Left renal pelvis (tissue), 4 donors: ENCODE results near the gene HDAC11. TPM values are rescaled to one million over a fixed set of nuclear protein-coding genes. Genes with fewer than 3 reads are reported as not detected.

ENCODE experiments used
- DNase-seq, 4 donors: peaks; one replicate each; pipeline ENCODE4 v3.0.0-alpha.2; 2013; ENCODE audit warnings: low read depth in 4 of 4, low spot score in 3 of 4
- polyA plus RNA-seq, 4 donors: library from polyadenylated mRNA; unstranded; fragments of 120-200 nt; gene quantifications; one replicate each; pipeline ENCODE4 v1.2.1, GENCODE V29; 2013; ENCODE audit not compliant: insufficient read length in 4 of 4

HDAC11 gene
- polyA plus RNA-seq, 4 donors, result 5.2 to 24.5 (median 18.3) TPM

DNA sequence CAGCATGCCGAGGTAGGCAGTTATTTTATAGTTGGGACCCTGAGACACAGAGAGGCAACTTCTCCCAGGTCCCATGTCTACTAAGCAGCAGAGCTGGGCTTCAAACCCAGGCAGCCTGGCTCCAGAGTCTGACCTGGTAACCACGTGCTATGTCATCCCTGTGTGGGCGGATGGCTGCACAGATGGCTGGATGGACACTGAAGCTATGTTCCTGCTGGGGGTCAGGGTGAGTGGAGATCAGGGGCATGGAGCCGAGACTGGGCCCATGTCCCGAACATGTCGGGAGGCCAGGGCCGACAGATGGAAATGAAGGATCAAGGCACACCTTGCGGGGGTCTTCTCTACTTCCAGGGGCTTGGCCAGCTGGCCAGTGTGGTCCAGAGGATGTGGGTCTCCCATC, 59.6 kb downstream of the HDAC11 start:
- DNase-seq, result no peak

DNA sequence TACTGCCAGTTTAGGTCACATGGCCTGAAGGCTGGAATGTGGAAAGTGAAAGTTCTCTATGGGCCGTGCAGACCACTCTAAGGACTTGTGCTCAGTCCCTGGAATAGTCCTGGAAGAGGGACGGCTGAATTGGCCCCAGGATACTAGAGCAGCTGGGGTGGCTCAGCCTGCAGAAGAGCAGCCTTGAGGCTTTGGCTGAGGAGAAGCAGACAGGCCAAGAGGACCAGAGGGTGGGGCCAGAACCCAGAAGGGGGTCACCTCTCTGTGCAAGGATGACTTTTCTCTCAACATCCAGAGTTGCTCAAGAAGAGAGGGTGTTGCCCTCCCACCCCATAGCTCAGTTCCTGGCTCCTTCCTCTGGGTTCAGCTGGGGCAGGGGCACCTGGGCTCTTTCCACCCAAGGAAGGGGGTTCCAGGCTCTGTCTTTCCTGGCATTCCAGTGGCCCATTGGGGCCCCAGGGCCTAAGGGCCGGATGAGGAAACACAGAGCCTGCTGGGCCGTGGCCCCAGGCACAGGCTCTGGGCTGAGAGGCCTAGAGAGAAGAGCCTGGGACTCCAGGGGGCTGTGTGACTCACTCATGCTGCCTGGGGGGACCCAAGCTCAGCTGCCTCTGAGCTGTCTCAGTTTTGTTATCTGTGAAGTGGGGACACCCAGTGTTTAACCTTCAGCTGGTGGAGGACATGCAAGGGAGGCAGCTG, 60.3 kb downstream of the HDAC11 start:
- no peak for DNase-seq

DNA sequence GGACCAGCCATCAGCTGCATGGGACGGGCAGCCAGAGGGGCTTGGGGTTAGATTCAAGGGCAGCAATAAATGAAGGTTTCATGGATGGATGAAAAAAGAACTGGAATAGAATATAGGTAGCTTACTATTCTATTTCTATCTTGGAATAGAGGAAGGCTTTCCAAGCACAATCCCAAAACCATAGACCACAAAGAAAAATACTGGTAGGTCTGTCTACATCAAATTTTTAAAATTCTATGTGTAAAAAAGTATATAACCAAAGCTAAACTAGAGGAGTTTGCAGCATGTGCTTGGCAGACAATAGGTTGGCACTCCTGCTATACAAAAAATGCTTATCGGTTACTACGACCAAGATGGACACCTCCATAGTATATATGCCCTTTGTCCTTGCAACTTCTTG, 61.6 kb downstream of the HDAC11 start:
- DNase-seq, result no peak

DNA sequence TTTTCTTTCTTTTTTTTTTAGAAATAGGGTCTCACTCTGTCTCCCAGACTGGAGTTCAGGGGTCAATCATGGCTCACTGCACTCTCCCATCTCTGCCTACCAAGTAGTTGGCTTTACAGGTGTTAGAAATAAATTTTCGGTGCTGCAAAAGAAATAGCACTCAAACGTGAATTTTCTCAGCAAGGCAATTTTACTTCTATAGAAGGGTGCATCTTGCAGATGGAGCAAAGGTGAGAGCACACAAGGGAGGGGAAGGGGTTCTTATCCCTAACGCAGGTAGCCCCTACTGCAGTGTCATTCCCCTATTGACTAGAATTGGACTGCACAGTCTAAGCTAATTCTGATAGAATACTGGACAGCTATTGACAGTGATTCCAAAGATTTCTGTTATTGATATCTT, 62.0 kb downstream of the HDAC11 start:
- no peak for DNase-seq

DNA sequence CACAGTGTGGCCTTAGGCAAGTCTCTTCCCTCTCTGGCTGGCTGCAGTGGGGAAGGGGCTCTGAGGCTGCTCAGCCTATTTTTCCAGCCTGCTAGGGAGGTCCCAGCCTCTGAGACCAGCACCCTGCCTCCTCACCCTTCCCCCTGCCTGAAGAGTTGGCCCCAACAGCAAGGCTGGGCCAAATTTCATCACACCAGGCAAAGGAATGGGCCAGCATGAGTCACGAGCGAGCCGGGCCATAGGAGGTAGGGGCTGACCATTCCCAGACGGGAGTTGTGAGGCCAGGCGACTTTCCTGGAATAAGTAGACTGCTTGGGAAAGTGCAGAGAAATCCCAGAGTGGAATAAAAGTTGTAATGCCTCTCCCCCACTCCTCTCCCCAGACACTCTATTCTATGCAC, 63.1 kb downstream of the HDAC11 start:
- no peak for DNase-seq

DNA sequence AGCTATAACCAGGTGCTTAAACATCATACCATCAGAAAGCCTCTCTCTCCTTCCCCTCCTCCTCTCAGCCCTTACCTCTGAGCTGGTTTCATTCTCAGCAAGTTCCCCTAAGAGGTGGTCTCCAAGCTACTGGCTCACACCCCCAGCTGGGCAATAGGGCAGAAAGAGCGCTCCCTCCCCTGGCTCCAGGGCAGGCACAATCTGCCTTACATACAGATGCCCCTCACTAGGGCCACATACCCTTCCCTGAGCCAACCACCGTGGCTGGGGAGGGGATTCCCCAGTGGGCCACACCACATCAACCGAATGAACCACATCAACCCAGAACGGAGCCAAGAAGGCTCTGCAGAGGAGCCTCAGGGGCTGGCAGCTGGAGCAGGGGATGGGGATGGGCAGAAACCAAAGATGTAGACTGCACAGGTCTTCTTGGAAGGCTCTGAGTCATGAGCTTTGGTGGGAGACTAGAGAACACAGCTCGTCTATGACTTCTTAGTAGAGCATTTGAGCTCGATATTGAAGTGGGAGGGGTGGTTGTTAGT, 64.3 kb downstream of the HDAC11 start:
- DNase-seq, result no peak

DNA sequence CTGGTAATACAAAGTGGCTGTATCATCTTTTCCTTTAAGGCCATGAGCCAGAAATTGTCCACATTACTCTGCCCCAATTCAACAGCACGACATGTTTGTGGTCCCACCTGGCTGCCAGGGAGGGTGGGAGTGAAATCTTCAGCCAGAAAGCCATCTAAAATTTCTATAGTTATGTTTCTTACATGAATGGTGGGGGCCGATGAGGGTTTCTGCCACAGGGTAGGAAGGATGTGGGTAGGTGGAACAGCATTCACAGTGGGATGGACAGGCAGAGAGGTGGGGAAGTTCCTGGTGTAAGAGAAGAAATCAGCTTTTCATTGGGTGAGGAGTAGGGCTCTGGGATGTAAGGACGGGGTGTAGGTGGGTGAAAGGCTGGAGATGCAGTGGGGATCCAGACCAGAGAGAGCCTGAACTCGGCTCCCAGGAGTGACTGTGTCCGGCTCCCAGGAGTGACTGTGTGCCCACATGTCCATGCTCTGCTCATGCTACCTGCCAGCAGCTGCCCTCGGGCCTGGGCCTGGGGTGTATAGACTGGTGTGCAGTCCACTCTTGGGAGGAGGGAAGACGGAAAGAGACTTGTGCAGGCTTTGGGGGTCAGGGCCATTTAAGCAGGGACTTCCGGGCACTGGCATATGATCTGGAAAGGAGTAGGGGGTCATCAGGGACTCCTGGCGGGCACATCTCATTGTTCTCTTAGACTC, 65.0 kb downstream of the HDAC11 start:
- DNase-seq, result no peak

DNA sequence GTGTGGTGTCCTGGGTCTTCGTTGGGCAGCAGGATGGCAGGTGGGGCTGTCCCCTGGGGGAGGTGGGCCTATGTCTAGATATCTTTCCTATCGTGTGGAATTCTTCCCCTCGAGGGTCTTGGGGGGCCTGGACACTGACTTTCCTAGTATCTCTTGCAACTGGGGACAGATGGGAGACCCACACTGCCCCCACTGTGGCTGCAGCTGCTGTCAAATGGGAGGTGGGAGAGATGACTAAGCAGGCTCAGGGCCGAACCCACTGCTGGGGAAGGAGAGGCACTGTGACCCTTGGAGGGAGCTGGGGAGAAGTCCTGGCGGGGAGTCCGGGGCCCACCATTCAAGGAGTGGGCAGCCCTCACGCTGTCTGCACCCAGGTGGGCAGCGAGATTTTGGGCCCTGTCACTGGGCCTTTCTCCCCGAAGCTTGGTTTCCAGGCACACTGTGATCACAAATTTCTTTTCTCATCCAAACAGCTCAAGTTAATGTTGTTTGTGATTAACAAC, 65.9 kb downstream of the HDAC11 start:
- no peak for DNase-seq

DNA sequence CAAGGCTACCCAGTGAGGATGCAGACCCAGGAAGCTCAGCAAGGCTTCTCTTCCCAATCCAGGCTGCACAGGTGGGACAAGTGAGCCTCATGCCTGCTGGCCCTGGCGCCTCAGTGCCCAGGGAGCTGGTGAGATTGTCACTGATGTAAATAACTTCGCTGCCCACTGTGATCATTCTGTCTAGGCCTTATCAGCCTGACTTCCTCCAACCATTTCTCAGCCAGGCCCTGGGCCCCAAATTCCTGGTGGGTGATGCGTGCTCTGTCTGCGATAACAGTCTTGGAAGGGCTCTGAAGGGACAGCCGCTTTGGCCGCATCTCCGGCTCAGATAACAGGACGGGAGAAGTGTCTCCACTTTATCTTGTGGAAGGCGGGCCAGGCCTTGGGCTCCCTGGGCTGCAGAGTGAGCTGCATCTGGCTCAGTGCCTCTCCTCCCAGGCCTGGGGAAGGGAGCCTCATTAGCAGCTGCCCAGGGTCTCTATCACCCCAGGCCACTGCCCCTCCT, 66.6 kb downstream of the HDAC11 start:
- DNase-seq, result no peak

DNA sequence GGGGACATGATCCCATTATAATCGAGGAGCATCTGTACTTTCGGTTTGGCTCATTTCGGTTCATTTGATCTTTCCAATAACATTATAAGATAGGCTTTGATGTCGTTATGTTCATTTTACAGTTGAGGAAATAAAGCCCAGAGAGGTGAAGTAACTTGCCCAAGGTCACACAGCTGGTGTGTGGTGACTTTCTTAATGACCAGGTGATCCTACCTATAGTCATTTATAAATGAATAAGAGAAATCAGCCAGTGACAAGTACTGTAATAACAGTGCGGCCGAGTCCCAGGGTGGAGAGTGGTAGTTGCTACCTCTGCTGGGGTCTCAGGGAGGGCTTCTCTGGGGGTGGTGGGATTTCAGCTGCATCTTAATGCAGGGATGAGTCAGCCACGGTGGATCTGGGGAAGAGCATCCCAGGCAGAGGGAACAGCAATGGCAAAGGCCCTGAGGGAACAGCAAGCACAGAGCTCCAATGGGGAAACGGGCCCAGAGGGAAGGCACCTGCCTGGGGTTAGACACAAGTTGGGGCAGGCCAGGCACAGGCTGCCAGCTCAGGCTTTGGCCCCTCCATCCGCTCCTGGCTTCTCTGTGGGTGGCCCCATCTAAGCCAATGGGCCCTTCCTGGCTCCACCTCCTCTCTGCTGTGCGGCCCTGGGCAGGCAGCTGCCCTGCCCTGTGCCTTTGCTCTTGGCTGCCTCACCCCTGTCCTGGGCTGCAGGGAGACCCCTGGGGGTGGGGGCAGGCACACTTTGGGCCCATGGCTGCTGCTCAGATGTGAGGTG, 67.7 kb downstream of the HDAC11 start:
- DNase-seq, result no peak

DNA sequence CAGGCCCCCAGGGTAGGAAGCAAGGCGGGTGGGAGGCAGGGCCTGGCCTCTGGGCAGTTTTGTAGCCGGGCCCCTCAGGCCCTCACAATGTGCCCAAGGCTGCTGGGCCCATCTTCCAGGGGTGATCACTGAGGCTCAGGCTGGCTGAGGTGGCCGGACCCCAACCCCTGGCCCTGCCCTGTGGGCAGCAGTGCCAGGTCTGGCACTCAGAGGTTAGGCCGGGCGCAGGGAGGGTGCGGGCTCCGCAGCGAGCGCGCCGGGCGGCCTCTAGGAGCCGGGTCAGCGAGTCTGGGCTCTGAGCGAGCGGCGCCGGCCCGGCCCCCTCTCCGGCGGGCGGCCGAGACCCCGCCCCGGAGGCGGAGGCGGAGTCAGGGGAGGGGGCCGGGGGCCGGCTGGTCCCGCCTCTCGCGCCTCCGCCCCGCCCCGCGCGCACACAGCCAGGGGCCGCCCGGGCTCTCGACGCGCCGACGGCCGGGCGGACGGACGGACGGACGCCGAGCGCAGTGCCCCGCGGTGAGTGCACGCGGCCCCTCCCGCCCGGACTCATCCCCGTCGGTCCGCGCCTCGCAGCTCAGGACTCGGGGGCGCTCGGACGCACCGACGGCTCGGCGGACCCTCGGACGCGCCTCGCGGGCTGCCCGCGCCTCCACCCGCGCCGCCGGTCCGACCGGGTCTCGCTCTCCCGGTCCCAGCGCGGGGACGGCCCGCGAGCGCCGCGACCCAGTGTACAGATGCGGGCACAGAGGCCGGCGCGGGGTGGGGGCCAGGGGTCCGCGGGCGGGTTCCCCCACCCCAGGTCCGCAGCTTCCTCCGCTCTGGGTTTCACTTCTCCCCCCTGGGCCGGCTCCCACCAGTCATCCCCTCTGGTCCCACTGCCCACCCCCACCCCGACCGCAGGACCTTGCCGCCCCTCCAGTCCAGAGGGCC, 68.9 kb downstream of the HDAC11 start, which contains the start of gene FBLN2:
Gene FBLN2, plus strand, starts transcription at position 430 of the 927 bp plus-strand sequence. CDS start 21,231 bp downstream, outside the sequence.
- DNase-seq, result peak in 2 of 4 donors; percentile 25 to 50

DNA sequence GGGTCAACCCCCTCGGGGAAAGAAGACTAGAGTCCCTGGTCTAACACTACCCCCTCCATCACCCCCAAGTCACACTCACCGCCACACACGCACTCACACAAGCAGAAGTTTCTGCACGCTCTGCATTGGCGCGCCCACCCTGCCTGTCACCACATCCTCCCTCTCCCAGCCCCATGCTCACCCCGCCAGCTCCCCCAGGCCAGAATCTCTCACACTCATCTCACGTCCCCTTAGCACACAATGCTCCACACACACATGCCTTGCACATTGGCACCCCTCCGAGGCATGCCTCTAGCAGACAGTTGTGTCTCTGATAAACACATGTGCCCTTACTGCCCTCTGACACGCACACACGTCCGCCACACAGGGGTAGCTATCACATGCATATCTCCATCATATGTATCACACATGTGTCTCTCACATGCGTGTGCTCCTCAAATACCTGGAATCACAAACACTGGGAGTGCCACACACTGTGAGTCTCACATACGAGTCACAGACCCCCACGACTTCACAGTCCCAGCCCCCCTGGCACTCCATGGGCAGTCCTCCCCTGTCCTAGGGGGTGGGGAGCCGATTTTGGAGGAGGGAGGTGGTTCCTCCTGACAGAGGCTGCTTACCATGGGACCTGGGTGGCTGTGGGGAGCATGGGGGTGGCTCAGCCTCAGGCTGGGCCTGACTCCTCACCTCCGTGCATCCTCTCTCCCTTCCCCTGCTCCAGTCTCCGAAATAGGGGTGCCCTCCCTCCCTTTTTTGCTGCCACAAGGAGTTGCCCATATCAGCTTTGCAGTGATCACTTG, 69.7 kb downstream of the HDAC11 start:
- no peak for DNase-seq

DNA sequence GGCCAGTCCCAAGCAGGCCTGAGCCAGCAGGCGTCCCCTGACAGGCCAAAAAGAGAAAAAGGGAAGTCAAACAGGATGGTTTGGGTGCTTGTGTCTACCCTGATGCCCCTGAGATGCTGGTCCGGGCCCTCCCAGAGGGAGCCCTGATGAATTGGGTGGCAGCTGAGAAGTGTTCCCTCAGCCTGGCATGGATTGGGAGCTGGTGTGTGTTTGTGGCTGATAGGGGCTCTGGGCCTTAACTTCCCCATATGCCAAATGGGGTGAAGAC, 70.3 kb downstream of the HDAC11 start:
- DNase-seq, result no peak

DNA sequence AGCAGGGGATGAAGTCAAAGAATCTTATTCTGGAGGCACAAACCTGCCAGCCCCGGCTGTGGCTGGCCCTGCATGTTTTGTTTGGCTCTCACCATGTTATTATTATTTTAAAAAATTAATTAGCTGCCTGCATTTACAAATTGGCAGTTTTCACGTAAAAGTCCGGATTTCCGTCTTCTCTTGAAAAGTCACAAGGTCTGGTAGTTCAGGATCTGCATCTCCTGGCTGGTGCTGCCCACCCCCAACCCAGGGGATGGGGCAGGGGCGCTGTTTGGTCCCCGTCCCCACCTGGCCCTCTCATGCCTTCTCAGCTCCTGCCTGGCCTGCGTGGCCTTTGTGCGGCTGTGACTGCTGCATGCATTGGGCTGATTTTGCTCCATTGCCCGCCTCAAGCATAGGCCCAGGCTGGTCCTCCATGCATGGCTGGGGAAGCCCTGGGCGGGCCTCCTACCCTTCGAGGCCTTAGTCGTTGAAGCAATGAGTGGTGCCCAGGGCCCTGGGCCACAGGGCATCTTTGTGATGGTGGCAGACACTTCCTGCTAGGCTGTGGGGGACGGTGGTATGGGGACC, 70.8 kb downstream of the HDAC11 start:
- no peak for DNase-seq

DNA sequence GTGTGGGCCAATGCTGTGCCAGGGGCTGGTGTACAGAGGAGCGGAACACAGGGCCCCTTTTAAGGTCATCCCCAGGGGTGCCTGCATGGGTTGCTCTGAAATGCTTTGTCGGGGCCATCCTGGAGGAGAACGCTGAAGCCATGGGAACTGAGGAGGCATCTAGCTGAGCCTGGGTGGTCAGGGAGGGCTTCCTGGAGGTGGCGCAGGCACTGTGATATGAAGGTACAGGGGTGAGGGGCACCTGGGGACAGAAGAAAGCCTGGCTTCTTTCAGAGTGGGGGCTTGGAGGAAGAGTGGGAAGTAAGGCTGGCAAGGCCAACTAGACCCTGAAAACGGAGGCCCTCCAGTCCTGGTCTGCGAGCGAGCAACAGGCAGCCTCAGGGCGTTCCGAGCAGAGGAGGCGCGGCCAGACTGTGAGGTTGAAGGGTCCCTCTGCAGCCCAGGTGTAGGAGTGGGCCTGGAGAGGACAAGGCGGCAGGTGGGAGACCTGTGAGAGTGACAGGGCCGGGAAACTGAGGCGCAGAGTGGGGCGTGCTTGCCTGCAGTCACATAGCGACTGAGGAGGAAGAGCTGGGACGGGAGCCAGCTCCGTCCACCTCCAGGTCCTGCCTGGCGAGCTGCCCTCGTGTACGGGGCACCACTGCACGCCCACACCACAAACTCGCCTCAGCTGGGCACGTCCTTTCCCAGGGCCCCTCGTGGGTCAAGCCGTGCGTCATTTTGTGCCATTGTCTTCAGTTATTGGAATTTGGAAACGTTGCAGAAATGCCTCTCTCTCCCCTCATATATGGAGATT, 72.9 kb downstream of the HDAC11 start:
- DNase-seq, result no peak

DNA sequence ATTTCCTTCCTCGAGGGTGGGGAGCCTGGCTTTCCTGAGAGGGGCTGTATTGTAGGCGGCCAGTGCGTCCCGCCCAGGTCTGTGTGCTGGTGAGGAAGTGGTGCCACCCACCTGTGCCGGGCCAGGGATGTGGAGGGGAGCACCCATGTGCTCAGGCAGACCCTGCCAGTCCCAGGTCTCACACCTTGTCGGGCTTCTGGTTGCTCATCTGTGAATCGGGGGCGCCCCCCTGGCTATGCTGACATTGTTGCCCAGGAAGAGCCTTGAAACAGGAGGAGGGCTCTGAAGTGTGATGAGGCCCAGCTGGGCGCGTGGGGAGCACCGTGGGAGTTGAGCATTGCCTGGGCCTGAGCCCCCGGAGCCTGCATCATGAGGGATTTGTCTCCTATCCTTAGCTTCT, 73.6 kb downstream of the HDAC11 start:
- no peak for DNase-seq

DNA sequence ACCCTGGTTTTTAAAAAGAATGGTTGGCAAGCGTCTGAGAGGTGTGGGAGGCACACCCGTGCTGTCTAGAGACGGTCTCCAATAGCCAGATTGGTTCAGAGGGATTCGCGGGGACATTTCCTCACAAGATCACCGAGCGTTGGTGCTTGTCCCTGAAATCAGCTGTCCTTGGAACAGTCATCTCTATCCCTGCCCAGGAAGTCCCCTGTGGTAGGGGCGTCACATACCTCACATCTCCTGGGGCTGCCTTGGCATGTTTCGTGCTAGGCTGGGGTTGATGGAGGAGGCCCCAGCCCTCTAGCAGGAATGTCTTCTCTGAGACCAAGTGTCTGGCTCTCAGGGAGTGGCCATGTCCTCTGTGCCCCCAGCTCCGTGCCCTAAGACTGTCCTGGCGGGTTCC, 75.6 kb downstream of the HDAC11 start:
- DNase-seq, result no peak
